Measurements from ENCODE around the gene SULT4A1.

SULT4A1 gene

GRCh38 chr22:43846966-43847365 lies 15.3 kb downstream of the SULT4A1 start:
- no peak for DNase-seq (ENCODE audit: extremely low read depth in 1 of 2, low read depth in 1 of 2)

GRCh38 chr22:43845981-43846380 lies 16.3 kb downstream of the SULT4A1 start:
- DNase-seq (ENCODE audit: extremely low read depth in 1 of 2, low read depth in 1 of 2): no peak

- DNase-seq (ENCODE audit: extremely low read depth in 1 of 2, low read depth in 1 of 2): no peak
Measured at GRCh38 chr22:43844560-43845545, 17.5 kb downstream of the SULT4A1 start.

GRCh38 chr22:43843783-43844530 lies 18.4 kb downstream of the SULT4A1 start:
- no peak for DNase-seq (ENCODE audit: extremely low read depth in 1 of 2, low read depth in 1 of 2)

- no peak for DNase-seq (ENCODE audit: extremely low read depth in 1 of 2, low read depth in 1 of 2)
Measured at GRCh38 chr22:43841742-43842141, 20.6 kb downstream of the SULT4A1 start.

- DNase-seq (ENCODE audit: extremely low read depth in 1 of 2, low read depth in 1 of 2): no peak
Measured at GRCh38 chr22:43840851-43841250, 21.5 kb downstream of the SULT4A1 start.

- DNase-seq (ENCODE audit: extremely low read depth in 1 of 2, low read depth in 1 of 2): no peak
Measured at GRCh38 chr22:43840431-43840830, 21.9 kb downstream of the SULT4A1 start.

GRCh38 chr22:43839781-43840180 lies 22.5 kb downstream of the SULT4A1 start:
- no peak for DNase-seq (ENCODE audit: extremely low read depth in 1 of 2, low read depth in 1 of 2)

GRCh38 chr22:43838571-43839307 lies 23.6 kb downstream of the SULT4A1 start:
- DNase-seq (ENCODE audit: extremely low read depth in 1 of 2, low read depth in 1 of 2): no peak

- no peak for DNase-seq (ENCODE audit: extremely low read depth in 1 of 2, low read depth in 1 of 2)
Measured at GRCh38 chr22:43838161-43838560, 24.2 kb downstream of the SULT4A1 start.

GRCh38 chr22:43837666-43838065 lies 24.6 kb downstream of the SULT4A1 start:
- DNase-seq (ENCODE audit: extremely low read depth in 1 of 2, low read depth in 1 of 2): no peak

GRCh38 chr22:43835736-43836135 lies 26.6 kb downstream of the SULT4A1 start:
- no peak for DNase-seq (ENCODE audit: extremely low read depth in 1 of 2, low read depth in 1 of 2)

GRCh38 chr22:43835166-43835565 lies 27.1 kb downstream of the SULT4A1 start:
- DNase-seq (ENCODE audit: extremely low read depth in 1 of 2, low read depth in 1 of 2): no peak

- no peak for DNase-seq (ENCODE audit: extremely low read depth in 1 of 2, low read depth in 1 of 2)
Measured at GRCh38 chr22:43833286-43834240, 28.8 kb downstream of the SULT4A1 start.

GRCh38 chr22:43832393-43833265 lies 29.7 kb downstream of the SULT4A1 start:
- no peak for DNase-seq (ENCODE audit: extremely low read depth in 1 of 2, low read depth in 1 of 2)

- DNase-seq (ENCODE audit: extremely low read depth in 1 of 2, low read depth in 1 of 2): no peak
Measured at GRCh38 chr22:43831561-43832392, 30.5 kb downstream of the SULT4A1 start.

- no peak for DNase-seq (ENCODE audit: extremely low read depth in 1 of 2, low read depth in 1 of 2)
Measured at GRCh38 chr22:43830931-43831560, 31.3 kb downstream of the SULT4A1 start.
